Erythroblast (primary cell): ENCODE results near the gene SLC25A11.

ENCODE experiments used
- GATA1 ChIP-seq: IDR thresholded peaks from 2 replicates; pipeline ENCODE4 v1.6.1; 2011; ENCODE audit warnings: low read depth, mild to moderate bottlenecking, control low read depth, low read length, moderate library complexity
- POLR2A ChIP-seq: IDR thresholded peaks from 2 replicates; pipeline ENCODE4 v1.6.1; 2011; ENCODE audit warnings: mild to moderate bottlenecking, low read length

DNA sequence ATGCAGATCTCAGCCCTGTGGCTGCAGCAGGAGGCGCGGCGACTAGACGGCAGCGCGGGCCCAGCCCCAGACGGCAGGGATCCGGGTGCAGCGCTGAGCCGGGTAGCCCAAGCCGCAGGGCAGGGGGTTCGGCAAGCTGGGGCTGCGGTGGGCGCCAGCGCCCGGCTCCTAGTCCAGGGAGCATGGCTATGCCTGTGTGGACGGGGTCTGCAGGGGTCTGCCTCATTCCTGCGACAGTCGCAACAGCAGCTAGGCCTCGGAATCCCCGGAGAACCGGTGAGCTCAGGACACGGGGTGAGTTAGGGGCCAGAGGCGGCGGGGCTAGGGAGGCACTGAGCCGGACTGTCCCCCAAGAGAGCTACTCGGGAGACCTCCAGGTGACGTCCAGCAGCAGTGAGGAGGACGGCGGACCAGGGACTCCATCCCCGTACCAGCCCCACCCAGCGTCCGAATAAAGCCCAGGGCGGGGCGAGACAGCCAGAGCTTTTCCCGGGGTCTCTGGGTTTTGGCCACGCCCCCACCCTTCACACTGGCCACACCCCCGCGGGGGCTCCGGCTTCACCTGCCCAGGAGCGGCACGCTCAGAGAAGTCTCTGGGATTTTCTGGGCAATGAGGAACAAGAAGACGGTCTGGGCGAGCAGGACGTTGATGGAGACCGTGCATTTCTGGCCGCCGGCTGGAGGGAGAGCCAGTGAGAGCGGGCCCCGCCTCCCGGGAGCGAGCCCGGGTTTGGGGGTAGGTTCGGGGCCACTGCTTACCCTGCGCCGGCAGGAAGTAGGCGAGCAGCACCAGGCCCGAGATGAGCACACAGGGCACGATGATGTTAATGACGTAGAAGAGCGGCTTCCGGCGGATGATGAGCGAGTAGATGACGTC, 39.4 kb downstream of the SLC25A11 start:
- TF ChIP-seq POLR2A (no peak), GATA1 (no peak)
